SU-DHL-6 (cell line): Measurements from ENCODE around the gene LRP2.

Experiments
- H2AFZ ChIP-seq: fragments of 200-600 bp; sonication (generic); 2 replicates; pipeline ENCODE4 v1.6.1; 2014; ENCODE audit warnings: low read depth, mild to moderate bottlenecking, moderate library complexity, mixed read lengths, antibody characterized with exemption, low read length; ENCODE audit not compliant: severe bottlenecking
- H3F3A ChIP-seq: fragments of 200-600 bp; shearing (Covaris generic); 2 replicates; pipeline ENCODE4 v1.6.0; 2016; ENCODE audit warnings: antibody characterized with exemption, mild to moderate bottlenecking; ENCODE audit not compliant: insufficient read depth
- H3K27ac ChIP-seq: fragments of 200-600 bp; sonication (generic); 2 replicates; pipeline ENCODE4 v1.5.1; 2016; ENCODE audit warnings: low read depth, mild to moderate bottlenecking, low read length, moderate library complexity, mixed read lengths
- H3K27me3 ChIP-seq: fragments of 200-600 bp; sonication (generic), shearing (Covaris generic); 2 replicates; pipeline ENCODE4 v1.6.0; 2014; ENCODE audit warnings: mild to moderate bottlenecking, low read length
- H3K36me3 ChIP-seq: fragments of 200-600 bp; sonication (generic); 2 replicates; pipeline ENCODE4 v1.6.1; 2014; ENCODE audit warnings: mild to moderate bottlenecking, low read length, mixed read lengths
- H3K4me2 ChIP-seq: fragments of 300-600, 200-600 bp; shearing (Covaris generic), sonication (generic); 2 replicates; pipeline ENCODE4 v1.6.0; 2014; ENCODE audit warnings: low read length, low read depth, mild to moderate bottlenecking; ENCODE audit not compliant: poor library complexity, severe bottlenecking
- H3K4me3 ChIP-seq: fragments of 200-600 bp; sonication (generic); 2 replicates; pipeline ENCODE4 v1.5.1; 2014; ENCODE audit warnings: antibody characterized with exemption, low read length, mild to moderate bottlenecking, mixed read lengths; ENCODE audit not compliant: insufficient read depth, poor library complexity, severe bottlenecking
- H3K79me2 ChIP-seq: fragments of 200-600 bp; sonication (generic); 2 replicates; pipeline ENCODE4 v1.6.1; 2014; ENCODE audit warnings: mild to moderate bottlenecking, low read length, moderate library complexity; ENCODE audit not compliant: insufficient read depth
- H3K9ac ChIP-seq: fragments of 200-600 bp; sonication (generic); 2 replicates; pipeline ENCODE4 v1.7.0; 2014; ENCODE audit warnings: mild to moderate bottlenecking, low read length
- H3K9me2 ChIP-seq: fragments of 200-600 bp; sonication (generic); replicated peaks from 2 replicates; pipeline ENCODE4 v1.6.1; 2014; ENCODE audit warnings: low read length; ENCODE audit not compliant: insufficient read depth
- H3K9me3 ChIP-seq: fragments of 200-600 bp; sonication (generic); 2 replicates; pipeline ENCODE4 v1.6.1; 2014; ENCODE audit warnings: low read length, mixed read lengths; ENCODE audit not compliant: insufficient read depth
- H4K20me1 ChIP-seq: fragments of 200-600 bp; sonication (generic); 2 replicates; pipeline ENCODE4 v1.6.1; 2014; ENCODE audit warnings: low read depth, mild to moderate bottlenecking, antibody characterized with exemption, low read length, moderate library complexity, mixed read lengths
- EZH2phosphoT487 ChIP-seq: fragments of 200-600 bp; sonication (generic), shearing (Covaris generic); conservative IDR thresholded peaks from 2 replicates; pipeline ENCODE4 v1.6.1; 2018; ENCODE audit warnings: mild to moderate bottlenecking, antibody characterized with exemption, low read length, moderate library complexity, mixed read lengths
- TF ChIP-seq, protein P1 (sequence below): fragments of 200-600 bp; sonication (generic); IDR thresholded peaks from one replicate; pipeline ENCODE4 v1.5.1; 2017; ENCODE audit warnings: antibody characterized with exemption, mild to moderate bottlenecking, low read length, moderate library complexity; ENCODE audit not compliant: insufficient read depth, poor library complexity, severe bottlenecking

LRP2 gene

GRCh38 chr2:169395821-169396374 is 33.6 kb upstream of the LRP2 start:
- Histone ChIP-seq H3K27me3 (no peaks in the 10 kb centered on the region), H3K9me2 (no peaks in the 10 kb centered on the region), H3K79me2 (no peaks in the 10 kb centered on the region), H3K9me3 (no peaks in the 10 kb centered on the region), H3K4me3 (no peak overlapping the region), H4K20me1 (no peaks in the 10 kb centered on the region), H3K9ac (no peak overlapping the region), H3K27ac (no peak overlapping the region), H3F3A (no peaks in the 10 kb centered on the region), H3K4me2 (no peak overlapping the region), H2AFZ (no peak overlapping the region), H3K36me3 (no peaks in the 10 kb centered on the region)
- TF ChIP-seq EZH2phosphoT487, result no peak
- TF ChIP-seq, protein P1, sequence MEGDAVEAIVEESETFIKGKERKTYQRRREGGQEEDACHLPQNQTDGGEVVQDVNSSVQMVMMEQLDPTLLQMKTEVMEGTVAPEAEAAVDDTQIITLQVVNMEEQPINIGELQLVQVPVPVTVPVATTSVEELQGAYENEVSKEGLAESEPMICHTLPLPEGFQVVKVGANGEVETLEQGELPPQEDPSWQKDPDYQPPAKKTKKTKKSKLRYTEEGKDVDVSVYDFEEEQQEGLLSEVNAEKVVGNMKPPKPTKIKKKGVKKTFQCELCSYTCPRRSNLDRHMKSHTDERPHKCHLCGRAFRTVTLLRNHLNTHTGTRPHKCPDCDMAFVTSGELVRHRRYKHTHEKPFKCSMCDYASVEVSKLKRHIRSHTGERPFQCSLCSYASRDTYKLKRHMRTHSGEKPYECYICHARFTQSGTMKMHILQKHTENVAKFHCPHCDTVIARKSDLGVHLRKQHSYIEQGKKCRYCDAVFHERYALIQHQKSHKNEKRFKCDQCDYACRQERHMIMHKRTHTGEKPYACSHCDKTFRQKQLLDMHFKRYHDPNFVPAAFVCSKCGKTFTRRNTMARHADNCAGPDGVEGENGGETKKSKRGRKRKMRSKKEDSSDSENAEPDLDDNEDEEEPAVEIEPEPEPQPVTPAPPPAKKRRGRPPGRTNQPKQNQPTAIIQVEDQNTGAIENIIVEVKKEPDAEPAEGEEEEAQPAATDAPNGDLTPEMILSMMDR, result no peak

DNA sequence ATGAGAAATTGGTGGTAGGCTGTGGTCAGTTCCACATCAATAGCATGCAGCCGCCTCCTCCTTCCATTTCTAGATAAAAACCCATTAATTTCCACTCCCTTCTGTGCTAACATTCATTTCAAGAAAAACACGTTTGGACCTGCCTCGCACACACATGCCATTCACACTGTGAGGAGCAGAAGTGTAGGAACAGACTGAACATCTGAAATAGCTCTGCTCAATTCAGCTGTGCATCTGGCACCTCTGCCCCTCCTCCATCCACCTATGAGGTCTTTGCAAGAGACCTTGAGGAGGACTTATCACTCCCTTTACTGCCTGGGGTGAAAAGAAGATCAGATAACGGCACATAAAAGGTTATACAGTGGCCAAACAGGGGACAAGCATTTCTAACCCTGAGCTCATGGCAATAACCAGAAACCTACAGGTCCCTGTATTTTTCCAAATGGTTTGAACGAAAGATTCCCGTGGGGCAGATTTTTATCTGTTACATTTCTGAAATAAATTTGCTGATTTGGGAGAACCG is 30.8 kb upstream of the LRP2 start:
- no peaks in the 10 kb centered on the region for H3F3A ChIP-seq
- H3K27ac ChIP-seq, result no peak overlapping the region
- H3K9ac ChIP-seq, result no peak overlapping the region
- H3K79me2 ChIP-seq, result no peaks in the 10 kb centered on the region
- no peak overlapping the region for H3K4me3 ChIP-seq
- no peak overlapping the region for H2AFZ ChIP-seq
- H3K9me2 ChIP-seq, result no peaks in the 10 kb centered on the region; the same call in 1 of the 2 replicates
- no peaks in the 10 kb centered on the region for H3K36me3 ChIP-seq
- no peaks in the 10 kb centered on the region for H3K9me3 ChIP-seq
- no peaks in the 10 kb centered on the region for H3K27me3 ChIP-seq
- no peak overlapping the region for H3K4me2 ChIP-seq
- no peaks in the 10 kb centered on the region for H4K20me1 ChIP-seq
- TF ChIP-seq EZH2phosphoT487, result no peak
- TF ChIP-seq, protein P1, result no peak

- Histone ChIP-seq H3K4me3 (no peak overlapping the region), H4K20me1 (no peaks in the 10 kb centered on the region), H3K4me2 (no peak overlapping the region), H3F3A (no peaks in the 10 kb centered on the region), H3K9me3 (no peaks in the 10 kb centered on the region), H3K27me3 (no peaks in the 10 kb centered on the region), H3K79me2 (no peaks in the 10 kb centered on the region), H3K27ac (no peak overlapping the region), H2AFZ (no peak overlapping the region), H3K9ac (no peak overlapping the region), H3K9me2 (no peaks in the 10 kb centered on the region; the same call in 1 of the 2 replicates), H3K36me3 (no peaks in the 10 kb centered on the region)
- no peak for TF ChIP-seq EZH2phosphoT487
- TF ChIP-seq, protein P1, result no peak
Measured at GRCh38 chr2:169391236-169391635, 28.9 kb upstream of the LRP2 start.
